ENCODE data around the gene TMA7. TPM values are rescaled to one million over a fixed set of nuclear protein-coding genes. Genes with fewer than 3 reads are reported as not detected.

Gene TMA7
- total and polyA plus RNA-seq, 2 of the 13 experiments (the other 11 are each of a cell fraction or from before 2014, with no cell fraction given) = 100 to 486 TPM

DNA sequence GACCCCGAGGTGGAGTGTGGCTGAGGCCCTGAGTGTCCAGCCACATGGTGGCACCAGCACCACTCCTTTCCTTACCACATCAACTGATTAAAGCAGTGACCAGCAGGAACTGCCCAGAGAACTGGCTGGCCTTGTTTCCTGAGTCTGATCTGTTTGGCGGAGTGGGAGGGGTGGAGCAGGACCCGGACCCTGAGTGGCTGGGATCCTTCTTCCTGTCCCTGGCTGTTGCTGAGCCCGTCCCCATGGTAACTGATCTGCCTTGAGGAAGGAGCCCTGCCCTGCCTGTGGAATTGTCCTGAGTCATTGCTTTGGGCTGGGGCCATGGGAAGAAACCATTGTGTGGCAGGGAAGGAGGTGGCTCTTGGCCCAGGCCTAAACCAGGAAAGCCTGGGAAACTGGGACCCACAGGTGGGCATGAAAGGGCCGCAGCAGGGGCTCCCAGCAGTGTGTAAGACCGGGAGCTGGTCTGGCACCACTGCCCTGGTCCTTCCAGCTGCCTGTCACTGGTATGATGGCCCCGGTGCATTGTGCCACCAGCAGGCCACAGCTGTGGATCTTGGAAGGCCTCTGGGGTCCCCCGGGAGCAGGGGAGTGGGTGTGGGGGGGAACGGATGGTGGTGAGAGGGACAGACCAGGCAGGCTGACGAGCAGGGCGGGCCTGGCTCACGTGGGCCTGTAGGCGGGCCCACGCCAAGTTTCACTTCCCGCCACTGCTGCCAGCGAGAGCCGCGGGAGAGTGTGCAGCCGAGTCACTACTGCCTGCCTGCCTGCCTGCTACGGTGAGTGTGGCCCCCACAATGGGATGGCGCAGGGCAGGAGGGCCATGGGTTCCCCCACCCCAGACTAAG, 25.7 kb downstream of the TMA7 start (continued):
- peak; percentile 88 for TF ChIP-seq ERF (CRISPR knock-in tag; IDR thresholded peaks at IDR 0.05)
- TF ChIP-seq REXO4 (CRISPR knock-in tag; IDR thresholded peaks at IDR 0.05; ENCODE audit: borderline replicate concordance) = no peak
- no peak for TF ChIP-seq MAX (IDR thresholded peaks at IDR 0.05)
- TF ChIP-seq ZSCAN22 (CRISPR knock-in tag; IDR thresholded peaks at IDR 0.05) = no peak
- TF ChIP-seq, protein P1, sequence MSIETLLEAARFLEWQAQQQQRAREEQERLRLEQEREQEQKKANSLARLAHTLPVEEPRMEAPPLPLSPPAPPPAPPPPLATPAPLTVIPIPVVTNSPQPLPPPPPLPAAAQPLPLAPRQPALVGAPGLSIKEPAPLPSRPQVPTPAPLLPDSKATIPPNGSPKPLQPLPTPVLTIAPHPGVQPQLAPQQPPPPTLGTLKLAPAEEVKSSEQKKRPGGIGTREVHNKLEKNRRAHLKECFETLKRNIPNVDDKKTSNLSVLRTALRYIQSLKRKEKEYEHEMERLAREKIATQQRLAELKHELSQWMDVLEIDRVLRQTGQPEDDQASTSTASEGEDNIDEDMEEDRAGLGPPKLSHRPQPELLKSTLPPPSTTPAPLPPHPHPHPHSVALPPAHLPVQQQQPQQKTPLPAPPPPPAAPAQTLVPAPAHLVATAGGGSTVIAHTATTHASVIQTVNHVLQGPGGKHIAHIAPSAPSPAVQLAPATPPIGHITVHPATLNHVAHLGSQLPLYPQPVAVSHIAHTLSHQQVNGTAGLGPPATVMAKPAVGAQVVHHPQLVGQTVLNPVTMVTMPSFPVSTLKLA (IDR thresholded peaks at IDR 0.05) = no peak; the same call in 1 of the 2 replicates
- TF ChIP-seq RNF2 (conservative IDR thresholded peaks at IDR 0.05; ENCODE audit: low read depth) = no peak
- no peak for TF ChIP-seq U2AF1 (optimal IDR thresholded peaks at IDR 0.05; ENCODE audit: low read depth, low read length)
- TF ChIP-seq, protein P2, sequence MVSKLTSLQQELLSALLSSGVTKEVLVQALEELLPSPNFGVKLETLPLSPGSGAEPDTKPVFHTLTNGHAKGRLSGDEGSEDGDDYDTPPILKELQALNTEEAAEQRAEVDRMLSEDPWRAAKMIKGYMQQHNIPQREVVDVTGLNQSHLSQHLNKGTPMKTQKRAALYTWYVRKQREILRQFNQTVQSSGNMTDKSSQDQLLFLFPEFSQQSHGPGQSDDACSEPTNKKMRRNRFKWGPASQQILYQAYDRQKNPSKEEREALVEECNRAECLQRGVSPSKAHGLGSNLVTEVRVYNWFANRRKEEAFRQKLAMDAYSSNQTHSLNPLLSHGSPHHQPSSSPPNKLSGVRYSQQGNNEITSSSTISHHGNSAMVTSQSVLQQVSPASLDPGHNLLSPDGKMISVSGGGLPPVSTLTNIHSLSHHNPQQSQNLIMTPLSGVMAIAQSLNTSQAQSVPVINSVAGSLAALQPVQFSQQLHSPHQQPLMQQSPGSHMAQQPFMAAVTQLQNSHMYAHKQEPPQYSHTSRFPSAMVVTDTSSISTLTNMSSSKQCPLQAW (CRISPR knock-in tag; IDR thresholded peaks at IDR 0.05) = peak; percentile 72; the same call in 1 of the 2 replicates
- no peak for TF ChIP-seq DMTF1 (CRISPR knock-in tag; IDR thresholded peaks at IDR 0.05)
- no peak for TF ChIP-seq ZBTB39 (CRISPR knock-in tag; IDR thresholded peaks at IDR 0.05)
- TF ChIP-seq ZKSCAN5 (CRISPR knock-in tag; IDR thresholded peaks at IDR 0.05) = no peak
- TF ChIP-seq CSRNP1 (CRISPR knock-in tag; IDR thresholded peaks at IDR 0.05) = no peak
- TF ChIP-seq SKI (IDR thresholded peaks at IDR 0.05; ENCODE audit: partially characterized antibody) = no peak
- no peak for TF ChIP-seq TRAFD1 (CRISPR knock-in tag; IDR thresholded peaks at IDR 0.05; ENCODE audit: borderline replicate concordance)
- no peak for TF ChIP-seq ZNF674 (CRISPR knock-in tag; IDR thresholded peaks at IDR 0.05; ENCODE audit: low read depth)
- no peak for TF ChIP-seq KMT2B (CRISPR knock-in tag; IDR thresholded peaks at IDR 0.05)
- TF ChIP-seq MED13 (CRISPR knock-in tag; IDR thresholded peaks at IDR 0.05) = no peak
